ENCODE results near the gene MAGI2.
"Not testable (repeated sequence)": the region's sequence is repeated elsewhere in the genome, so short reads cannot be mapped to it uniquely, and the experiment has no call there.

The MAGI2 gene

DNA sequence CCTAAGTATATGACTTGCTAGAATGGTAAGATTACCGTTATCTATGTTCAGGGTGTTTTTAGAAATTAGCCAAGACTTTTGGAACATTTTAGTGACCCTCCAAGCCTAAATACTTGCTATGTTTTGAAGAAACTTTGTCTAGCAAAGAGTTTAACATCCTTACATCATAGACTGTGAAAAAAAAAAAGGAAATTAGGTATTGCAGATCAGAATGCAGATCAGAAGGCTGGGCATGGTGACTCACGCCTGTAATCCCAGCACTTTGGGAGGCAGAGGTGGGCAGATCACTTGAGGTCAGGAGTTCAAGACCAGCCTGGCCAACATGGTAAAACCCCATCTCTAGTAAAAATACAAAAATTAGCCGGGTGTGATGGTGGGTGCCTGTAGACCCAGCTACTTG lies 10.7 kb downstream of the MAGI2 start:
- DNase-seq: not testable (repeated sequence)

DNA sequence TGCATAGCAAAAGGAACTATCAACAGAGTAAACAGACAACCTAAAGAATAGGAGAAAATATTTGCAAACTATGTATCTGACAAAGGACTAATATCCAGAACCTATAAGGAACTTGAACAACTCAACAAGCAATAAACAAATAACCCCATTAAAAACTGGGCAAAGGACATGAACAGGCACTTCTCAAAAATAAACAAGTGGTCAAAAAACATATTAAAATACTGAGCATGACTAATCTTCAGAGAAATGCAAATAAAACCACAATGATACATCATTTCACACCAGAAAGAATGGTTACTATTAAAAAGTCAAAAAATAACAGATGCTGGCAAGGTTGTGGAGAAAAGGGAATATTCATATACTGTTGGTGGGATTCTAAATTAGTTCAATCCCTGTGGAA lies 17.1 kb downstream of the MAGI2 start:
- no peak for DNase-seq

DNA sequence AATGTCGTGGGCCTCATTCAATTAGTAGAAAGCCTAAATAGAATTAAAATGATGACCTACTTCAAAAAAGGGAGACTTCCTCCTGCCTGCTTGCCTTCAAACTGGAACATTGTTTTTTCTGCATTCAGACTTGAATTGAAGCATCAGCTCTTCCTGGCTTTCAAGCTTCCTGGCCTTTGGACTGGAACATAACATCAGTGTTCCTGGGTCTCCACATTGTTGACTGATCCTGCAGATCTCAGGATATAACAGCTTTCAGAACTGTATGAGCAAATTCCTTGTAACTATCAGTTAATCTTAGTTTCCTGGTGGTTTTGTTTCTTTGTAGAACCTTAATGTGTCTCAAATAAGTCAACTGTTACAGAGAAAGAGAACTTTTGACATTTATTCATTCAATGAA lies 18.6 kb downstream of the MAGI2 start:
- DNase-seq: no peak

DNA sequence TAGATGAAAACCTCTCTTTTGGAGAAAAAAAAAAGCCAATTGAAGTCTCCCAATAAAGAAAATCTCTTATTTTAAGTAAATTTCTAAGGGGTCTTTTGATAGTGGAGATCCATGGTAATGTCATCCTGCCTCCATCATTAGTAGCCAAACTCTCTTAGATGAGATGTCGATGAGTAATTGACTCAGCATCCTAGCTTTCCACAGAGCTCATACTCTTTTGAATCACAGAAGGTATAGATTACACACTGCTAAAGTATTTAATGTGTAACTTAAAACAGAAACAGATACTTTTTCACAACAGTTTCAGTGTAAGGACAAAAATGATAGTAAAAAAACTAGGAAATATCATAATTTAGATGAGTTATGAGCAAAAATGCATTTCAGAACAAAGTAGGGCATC lies 19.4 kb downstream of the MAGI2 start:
- no peak for DNase-seq

DNA sequence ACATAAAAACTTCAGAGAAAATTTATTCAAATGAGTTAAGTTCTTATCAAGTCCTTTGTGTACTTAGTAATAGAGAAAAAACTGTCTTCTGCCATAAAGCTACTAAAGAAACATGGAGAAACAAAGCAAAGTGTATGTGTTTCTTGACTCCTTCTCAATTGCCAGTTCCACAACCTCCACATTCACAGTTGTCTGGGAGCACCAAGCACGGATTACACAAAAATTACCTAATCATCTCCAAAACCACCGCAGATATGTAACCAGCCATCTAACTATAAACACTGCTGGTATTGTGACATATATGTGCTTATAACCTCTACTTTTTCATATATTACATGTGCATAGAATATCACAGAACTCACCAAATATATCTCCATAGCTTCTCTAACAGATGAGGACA lies 23.1 kb downstream of the MAGI2 start:
- no peak for DNase-seq

DNA sequence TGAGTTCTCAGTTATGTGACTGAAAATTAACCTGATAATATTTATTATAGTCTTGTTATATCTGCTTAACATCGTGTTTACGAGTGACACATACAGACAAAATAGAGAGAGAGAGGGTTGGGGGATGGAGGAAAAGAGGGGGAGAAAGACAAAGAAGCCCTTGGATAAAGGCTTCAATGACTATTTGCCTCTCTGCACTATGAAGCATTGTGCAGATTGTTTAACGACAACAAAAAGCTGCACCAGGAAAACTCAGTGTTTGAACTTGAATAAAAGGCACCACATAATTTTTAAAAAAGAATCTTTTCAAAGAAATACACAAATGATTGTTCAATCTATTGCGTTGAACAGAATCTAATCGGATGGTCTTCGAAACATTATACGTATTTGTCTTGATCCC lies 27.8 kb downstream of the MAGI2 start:
- DNase-seq: no peak

DNA sequence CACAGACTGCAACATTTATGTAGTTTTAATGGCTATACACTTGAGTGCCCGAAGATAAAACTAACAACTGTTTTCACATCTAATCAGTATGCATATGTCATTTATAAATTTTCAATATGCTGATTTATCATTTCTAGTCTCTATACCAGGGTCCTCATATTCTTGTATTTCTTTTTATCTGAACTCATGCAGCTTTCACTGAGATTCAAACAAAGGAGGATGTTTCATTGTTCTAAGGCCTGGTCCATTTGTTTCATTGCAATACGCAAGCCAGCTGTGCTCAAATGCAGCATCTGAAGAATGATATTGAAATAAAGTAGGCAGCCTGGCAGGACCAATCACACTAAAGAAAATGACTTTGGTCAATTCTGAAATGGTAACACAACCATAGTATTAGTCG lies 31.7 kb downstream of the MAGI2 start:
- DNase-seq: no peak

DNA sequence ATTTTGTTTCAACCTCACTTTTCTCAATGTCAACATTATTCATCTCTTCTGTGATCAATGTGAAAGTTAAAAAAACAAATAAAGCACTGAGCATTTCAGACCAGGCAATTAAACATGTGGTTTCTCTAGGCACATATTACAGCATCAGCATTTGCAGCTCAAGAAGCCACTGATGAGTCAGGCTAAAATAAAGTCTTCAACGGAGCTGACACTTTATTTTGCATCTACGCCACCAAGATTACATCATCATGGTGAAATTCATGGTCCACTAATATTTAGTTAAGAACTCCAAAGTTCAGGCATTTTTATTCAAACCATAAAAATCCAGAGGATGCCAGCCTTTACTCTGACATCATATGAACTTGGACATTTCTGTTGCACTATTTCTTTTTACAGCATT lies 33.0 kb downstream of the MAGI2 start:
- no peak for DNase-seq

DNA sequence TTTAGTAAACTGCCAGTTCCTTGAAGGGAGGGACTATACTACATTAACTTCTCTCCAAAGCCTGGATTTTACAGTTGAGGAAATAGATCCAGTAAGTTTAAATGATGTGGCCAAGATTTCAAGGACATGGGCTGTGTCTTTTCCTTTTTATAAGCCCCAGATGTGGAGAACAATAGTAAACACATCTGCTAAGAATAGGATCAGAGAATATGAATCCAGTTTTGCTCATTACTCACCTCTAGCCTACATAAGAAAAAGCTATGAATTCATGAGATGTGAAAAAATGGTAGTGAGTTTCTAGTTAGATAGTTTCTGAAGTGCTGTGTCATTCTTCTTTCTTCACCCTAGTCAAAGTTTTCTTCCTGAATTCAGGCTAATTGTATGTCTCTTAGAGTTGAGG lies 38.6 kb downstream of the MAGI2 start:
- DNase-seq: no peak

DNA sequence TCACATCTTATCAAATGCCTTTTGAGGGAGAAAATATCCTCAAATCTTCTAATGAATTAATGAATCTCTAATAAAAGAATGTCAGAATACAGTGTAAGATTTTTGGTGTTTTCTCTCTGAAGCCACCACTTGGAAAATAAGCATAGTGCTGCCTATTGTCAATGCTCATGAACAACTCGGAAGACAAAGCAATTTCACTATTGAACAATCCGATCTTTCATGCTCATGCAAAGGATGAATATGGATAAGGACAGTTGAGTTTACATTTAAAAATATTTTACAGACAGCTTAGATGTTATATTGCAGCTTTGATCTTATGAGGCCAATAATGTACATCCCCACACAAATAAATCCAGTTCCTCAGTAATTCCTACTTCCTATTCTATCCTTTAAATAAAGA lies 40.6 kb downstream of the MAGI2 start:
- no peak for DNase-seq

DNA sequence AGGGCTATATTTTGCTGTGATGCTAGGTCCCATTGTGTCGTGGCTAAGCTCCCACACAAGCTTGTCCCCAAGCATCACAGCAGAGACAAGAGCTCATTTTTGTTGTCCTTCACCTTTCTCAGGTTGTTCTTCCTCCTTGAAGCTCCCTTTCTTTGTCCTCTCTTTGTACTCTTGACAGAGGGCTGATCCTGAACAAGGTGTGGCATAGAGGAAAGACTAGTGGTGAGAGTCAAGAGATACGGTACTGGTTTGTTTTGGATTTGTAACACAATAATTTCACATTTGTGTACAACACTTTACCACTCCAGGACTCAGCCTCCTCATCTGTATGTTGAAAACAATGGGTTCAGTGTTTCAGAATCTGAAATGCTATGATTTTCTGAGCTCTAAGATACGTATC lies 41.0 kb downstream of the MAGI2 start:
- DNase-seq: no peak

DNA sequence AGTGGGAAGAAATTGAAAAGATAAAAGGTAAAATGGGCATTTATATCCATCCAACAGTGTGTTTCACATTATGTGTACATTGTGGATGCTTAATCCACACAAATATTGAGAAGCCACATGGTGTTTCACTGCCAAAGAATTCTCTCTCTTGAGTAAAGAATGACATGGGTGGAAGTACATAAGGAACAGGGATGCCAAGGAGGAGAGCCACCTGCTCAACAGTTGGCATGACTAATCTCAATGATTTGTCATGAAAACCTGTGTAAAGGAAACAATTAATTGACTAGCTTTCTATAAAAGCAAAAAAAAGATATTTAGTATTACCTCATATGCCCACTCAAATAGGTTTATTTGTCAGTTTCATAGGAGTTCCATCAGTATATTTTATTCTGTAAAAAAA lies 43.1 kb downstream of the MAGI2 start:
- no peak for DNase-seq

DNA sequence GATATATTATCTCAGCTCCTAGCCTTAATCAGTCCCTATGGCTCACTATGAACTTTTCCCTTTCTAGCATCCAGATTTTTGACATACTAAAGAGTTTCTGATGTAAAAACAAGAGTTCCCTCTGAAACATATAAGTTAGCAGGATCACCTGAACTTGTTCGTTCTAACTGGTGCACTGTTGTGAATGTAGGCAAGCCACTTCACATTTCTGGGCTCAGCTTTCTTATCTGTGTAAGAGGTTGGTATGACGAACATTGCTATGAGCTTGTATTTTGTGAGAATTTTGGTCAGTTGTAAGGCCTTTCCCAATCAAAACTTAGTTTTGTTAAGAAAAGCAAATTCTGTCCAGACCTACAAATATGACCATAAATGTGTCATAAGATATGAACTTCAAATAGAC lies 46.1 kb downstream of the MAGI2 start:
- no peak for DNase-seq

DNA sequence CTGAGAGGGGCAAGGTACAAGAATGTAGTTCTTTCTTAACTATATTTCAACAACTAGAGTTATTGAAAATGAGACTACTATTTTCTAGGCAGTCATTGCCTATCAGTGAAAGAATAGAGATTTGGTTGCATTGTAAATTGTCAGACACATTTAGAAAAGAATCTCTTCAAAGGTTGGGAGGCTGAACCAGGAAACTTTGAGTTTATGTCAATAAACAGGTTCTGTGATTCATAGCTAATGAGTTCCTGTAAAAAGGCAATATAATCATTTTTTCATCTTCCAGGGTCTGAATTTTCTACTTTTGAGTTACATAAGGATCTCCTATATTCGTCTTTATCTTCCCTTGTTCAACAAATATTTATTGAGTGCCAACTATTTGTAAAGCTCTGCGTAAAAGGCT lies 47.1 kb downstream of the MAGI2 start:
- no peak for DNase-seq

DNA sequence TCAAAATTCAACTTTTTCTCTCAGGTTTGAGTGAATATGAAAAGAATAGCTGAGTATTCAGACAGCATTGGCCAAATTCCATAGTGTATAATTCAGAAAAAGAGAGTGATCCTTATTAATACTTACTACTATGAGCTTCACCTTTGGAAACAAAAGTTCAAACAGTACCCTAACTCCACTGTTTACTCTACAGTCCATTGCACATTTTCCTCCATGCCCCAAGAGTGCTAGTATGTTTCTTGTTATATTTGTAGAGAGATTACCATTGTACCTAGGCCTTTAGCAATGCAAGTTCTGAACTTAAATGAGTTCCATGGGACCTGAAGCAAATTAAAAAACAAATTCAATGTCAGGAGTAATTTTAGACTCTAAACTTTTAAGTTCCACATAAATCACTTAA lies 48.1 kb downstream of the MAGI2 start:
- no peak for DNase-seq

DNA sequence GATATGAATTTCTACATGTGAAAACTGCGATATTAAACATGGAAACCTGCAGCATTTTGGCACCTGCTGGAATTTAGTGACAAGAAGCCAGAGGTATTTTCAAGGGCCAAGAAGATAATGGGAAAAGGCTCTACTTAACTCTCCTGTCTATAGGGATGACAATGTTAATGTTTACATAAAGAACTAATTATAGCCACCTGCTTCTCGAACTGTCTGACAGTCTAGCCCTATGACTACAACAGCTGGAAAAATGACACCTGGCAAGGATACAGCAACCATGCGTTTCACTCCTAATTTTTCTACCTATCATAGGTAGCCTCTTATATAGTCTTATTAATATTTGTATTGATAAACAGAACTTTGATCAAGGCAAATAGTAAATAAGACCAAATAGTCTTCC lies 49.6 kb downstream of the MAGI2 start:
- DNase-seq: no peak

DNA sequence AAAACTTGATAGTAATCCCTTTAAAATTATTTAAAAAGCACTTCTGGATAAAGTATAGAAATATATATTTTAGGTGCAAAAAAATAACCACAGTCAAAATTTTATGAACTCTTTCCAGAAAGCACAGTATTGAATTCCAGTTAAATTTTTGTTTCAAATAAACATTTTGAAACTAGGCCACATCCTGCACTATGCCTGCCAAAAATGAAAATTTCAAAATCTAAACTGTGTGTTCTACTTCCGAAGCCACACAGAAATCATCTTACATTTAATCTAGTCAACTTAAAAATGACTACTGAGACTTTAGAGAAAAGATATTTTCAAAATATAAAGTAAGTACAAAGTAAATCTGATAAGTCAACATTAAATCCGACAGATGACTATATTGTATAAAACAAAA lies 50.0 kb downstream of the MAGI2 start:
- no peak for DNase-seq

DNA sequence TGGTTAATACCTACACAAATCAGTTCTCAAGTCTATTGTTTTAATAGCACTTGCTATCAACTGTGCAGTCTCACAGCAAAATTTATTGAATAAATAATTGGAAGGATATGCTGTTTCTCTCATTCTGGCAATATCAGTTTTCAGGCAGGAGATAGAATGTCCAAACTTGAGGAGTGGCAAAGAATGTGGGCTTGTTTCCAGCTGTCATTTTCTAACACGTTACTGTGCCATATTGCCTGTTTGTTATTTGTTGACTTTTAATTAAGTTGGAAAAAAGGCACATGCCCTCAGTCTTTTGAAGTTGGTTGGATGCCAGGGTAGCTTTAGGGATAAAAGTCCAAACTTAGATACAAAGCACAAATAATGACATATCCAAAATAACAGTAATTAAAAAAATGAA lies 52.2 kb downstream of the MAGI2 start:
- no peak for DNase-seq

DNA sequence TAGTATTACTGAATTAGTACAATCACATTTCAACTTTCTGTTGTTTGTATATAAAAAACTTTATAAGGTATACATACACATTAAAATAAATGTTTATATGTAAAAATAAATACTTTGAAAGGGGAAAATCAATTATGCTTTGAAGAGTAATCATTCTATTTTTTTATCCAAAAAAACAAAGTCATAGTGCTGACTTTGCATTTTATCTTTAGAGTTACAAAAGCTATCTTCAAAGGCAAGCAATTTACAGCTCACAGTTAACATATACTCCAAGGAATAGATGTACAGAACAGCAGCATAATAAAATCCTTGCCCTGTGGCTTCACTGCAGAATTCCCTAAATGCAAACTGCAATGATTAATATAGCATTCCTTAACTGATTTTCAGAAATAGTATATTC lies 53.2 kb downstream of the MAGI2 start:
- no peak for DNase-seq

DNA sequence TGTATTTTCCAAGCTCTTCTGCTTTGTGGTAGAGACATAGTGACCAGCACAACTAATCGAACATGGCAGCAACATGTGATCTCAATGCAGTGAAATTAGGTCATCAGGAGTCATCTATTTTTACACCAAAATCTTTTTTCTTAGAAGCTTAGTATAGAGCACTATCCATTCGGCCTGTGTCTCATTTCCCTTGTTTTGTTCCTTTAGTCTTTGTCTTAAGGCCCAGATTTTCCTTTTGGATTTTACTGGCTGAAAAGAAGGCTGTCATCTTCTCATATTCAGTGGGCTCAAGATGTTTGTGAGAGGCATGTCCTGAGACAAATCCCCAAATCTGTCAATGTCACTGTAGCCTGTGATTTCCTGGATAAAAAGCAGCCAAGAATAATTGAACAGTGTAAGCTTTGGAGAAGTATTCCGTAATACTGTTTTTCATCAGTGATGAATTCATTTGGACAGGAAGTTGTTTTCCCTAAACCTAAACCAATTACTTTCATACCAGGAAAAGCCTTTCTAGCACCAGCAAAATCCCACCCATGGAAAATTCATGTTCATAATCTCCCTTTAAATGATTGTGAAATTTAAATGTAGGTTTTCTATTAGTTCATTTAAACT lies 55.2 kb downstream of the MAGI2 start:
- DNase-seq: no peak

DNA sequence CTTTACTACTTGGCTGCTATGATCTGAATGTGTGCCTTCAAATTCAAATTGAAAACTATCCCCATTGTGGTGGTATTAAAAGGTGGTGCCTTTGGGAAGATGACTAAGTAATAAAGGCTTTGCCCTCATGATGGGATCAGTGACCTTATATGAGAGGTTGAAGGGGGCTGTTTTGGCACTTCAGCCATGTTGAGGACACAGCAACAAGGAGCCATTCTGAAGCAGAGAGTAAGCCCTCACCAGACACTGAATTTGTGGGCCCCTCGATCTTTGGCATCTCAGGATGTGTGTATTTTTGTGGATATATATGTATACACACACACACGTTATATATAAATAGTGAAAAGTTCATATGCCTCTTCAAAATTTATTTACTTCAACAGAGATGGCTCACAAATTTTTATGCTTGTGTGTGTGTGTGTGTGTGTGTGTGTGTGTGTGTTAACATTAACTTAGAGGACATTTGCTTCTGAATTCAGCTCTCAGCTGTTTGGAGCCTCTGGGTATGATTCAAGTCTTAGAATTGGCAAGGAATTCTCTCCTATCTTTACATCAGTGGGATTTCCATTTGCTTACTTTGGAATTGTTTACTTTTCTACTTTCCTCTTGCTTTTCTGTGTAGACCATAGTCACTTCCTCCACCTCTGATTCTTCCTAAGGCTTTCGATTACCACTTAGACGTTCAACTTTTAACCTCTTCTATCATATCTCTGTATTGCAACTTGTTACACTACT lies 66.6 kb downstream of the MAGI2 start:
- no peak for DNase-seq

DNA sequence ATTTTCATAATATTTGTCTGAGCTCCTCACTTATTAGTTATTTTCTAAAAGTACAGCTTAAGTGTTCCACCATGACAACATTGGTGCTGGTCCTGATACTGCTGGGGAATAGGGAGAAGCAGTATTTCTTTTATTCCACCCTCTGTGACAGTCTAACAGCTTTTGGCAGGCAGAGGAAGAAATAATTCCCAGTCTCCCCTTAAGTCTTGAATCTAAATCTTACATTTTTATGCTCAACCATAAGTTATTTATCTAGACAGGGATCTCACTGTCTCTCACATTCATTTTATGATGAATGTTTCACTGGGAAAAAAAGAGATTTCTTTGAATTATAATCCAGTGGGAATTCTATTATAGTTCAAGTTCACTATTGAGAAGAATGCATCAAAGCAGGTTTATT lies 71.5 kb downstream of the MAGI2 start:
- DNase-seq: no peak

DNA sequence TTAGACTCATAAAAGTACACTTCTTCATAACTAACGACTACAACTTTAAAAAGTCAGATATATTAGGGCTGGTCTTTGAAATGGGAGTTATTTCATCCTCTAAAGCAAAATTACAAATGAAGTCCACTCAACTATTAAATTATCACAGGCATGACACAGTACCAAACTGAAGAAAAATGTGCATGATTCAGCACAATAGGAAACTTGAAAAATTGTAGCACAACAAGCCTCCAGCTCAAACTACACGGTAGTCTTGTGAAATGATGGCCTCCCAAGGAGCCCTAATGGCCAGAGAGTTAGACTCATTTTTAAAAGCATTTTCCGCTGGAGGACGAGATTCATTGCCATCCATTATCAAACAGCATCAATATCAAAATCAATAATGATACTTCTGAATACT lies 76.4 kb downstream of the MAGI2 start:
- DNase-seq: no peak

DNA sequence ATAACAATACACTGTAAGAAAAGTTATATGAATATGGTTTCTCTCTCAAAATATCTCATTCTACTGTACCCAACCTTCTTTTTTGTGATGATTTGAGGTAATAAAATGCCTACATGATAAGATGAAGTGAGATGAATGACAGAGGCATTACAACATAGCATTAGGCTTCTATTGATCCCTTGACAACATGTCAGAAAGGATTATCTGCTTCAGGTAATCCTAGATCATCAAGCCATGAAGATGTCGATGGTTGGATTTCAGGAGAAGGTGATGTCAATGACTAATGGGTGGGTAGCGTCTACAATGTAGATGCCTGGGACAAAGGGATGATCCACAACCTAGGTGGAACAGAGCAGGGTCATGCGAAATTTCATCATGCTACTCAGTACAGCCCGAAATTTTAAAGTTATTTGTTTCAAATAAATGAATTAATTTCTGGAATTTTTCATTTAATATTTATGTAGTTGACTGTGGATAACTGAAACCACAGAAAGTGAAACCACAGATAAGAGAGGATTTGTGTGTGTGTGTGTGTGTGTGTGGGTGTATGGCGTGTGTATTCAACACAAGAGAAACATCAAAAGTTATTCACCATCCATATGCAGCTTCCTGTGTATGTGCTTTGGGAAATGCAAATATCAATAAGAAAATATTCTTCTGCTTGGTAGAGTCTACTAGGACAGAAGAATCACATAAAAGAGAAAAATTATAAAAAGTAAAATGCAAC lies 77.0 kb downstream of the MAGI2 start:
- DNase-seq: no peak

DNA sequence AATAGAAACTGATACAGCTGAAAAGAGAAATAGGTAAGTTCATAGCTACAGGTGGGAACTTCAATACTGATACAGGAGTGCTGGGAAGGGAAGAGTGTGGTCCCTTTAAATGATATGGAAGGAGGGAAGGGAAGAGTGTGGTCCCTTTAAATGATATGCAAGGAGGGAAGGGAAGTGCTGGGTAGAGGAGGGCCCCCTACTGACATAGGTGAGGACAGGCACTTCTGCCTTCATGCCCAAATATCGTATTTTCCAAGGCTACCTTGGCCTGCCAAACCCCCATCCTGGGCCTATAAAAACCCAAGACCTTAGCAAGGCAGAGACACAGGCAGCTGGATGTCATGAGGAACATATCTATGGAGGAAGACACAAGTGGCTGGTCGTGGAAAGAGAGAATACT lies 92.3 kb downstream of the MAGI2 start:
- no peak for DNase-seq

Data from activated CD8-positive, alpha-beta memory T cell treated with anti-CD3 and anti-CD28 coated beads for 24 hours (primary cell).